ENCODE measurements around the gene MT1F. TPM values are rescaled to one million over a fixed set of nuclear protein-coding genes. Genes with fewer than 3 reads are reported as not detected.

The MT1F gene
- total RNA-seq, 1 donor from 2014 or later: 12.7 TPM

GRCh38 chr16:56628486-56629350 lies 29.0 kb upstream of the MT1F start:
- no peaks in the 10 kb centered on the region for H3K36me3 Mint-ChIP-seq (ENCODE audit: unreplicated experiment)
- H3K4me3 Mint-ChIP-seq (ENCODE audit: unreplicated experiment): no peak overlapping the region
- no peaks in the 10 kb centered on the region for H3K9me3 Mint-ChIP-seq (ENCODE audit: unreplicated experiment)
- peaks cover 4% of the 10 kb centered on the region for H3K27me3 Mint-ChIP-seq (ENCODE audit: unreplicated experiment)
- no peak for TF ChIP-seq CTCF (IDR thresholded peaks at IDR 0.05)
- peaks cover 40% of the 10 kb centered on the region for H3K4me1 Mint-ChIP-seq (ENCODE audit: unreplicated experiment)
- no peak for DNase-seq (ENCODE audit: extremely low spot score, unreplicated experiment)
- no peak overlapping the region for H3K27ac Mint-ChIP-seq (ENCODE audit: unreplicated experiment)

GRCh38 chr16:56629531-56629930 lies 28.2 kb upstream of the MT1F start:
- TF ChIP-seq CTCF (IDR thresholded peaks at IDR 0.05): no peak
- no peak for DNase-seq (ENCODE audit: extremely low spot score, unreplicated experiment)
- Mint-ChIP-seq H3K9me3 (ENCODE audit: unreplicated experiment) (no peaks in the 10 kb centered on the region), H3K27ac (ENCODE audit: unreplicated experiment) (no peak overlapping the region), H3K4me1 (ENCODE audit: unreplicated experiment) (peaks cover 44% of the 10 kb centered on the region), H3K36me3 (ENCODE audit: unreplicated experiment) (no peaks in the 10 kb centered on the region), H3K4me3 (ENCODE audit: unreplicated experiment) (no peak overlapping the region), H3K27me3 (ENCODE audit: unreplicated experiment) (peaks cover 11% of the 10 kb centered on the region)

- no peak for TF ChIP-seq CTCF (IDR thresholded peaks at IDR 0.05)
- Mint-ChIP-seq H3K27me3 (ENCODE audit: unreplicated experiment) (peaks cover 17% of the 10 kb centered on the region), H3K9me3 (ENCODE audit: unreplicated experiment) (no peaks in the 10 kb centered on the region), H3K27ac (ENCODE audit: unreplicated experiment) (no peak overlapping the region), H3K36me3 (ENCODE audit: unreplicated experiment) (no peaks in the 10 kb centered on the region), H3K4me3 (ENCODE audit: unreplicated experiment) (no peak overlapping the region), H3K4me1 (ENCODE audit: unreplicated experiment) (peaks cover 45% of the 10 kb centered on the region)
- DNase-seq (ENCODE audit: extremely low spot score, unreplicated experiment): no peak
Measured at GRCh38 chr16:56630134-56630533, 27.6 kb upstream of the MT1F start.

- H3K4me3 Mint-ChIP-seq (ENCODE audit: unreplicated experiment): no peak overlapping the region
Measured at GRCh38 chr16:56631197-56631596, 26.6 kb upstream of the MT1F start.

More at GRCh38 chr16:56631197-56631596, 26.6 kb upstream of the MT1F start:
- DNase-seq (ENCODE audit: extremely low spot score, unreplicated experiment): no peak
- peaks cover 41% of the 10 kb centered on the region for H3K4me1 Mint-ChIP-seq (ENCODE audit: unreplicated experiment)
- no peak for TF ChIP-seq CTCF (IDR thresholded peaks at IDR 0.05)
- no peaks in the 10 kb centered on the region for H3K9me3 Mint-ChIP-seq (ENCODE audit: unreplicated experiment)
- H3K36me3 Mint-ChIP-seq (ENCODE audit: unreplicated experiment): no peaks in the 10 kb centered on the region
- peaks cover 25% of the 10 kb centered on the region for H3K27me3 Mint-ChIP-seq (ENCODE audit: unreplicated experiment)
- H3K27ac Mint-ChIP-seq (ENCODE audit: unreplicated experiment): no peak overlapping the region
